NCI-H748 treated with DMSO at 0.1 percent for 48 hours (cell line): ENCODE data around the gene MTRF1.

Source experiments
- DNase-seq: peaks from one replicate; lab custom pipeline; 2025; lab: John Stamatoyannopoulos, UW

MTRF1 gene, protein sequence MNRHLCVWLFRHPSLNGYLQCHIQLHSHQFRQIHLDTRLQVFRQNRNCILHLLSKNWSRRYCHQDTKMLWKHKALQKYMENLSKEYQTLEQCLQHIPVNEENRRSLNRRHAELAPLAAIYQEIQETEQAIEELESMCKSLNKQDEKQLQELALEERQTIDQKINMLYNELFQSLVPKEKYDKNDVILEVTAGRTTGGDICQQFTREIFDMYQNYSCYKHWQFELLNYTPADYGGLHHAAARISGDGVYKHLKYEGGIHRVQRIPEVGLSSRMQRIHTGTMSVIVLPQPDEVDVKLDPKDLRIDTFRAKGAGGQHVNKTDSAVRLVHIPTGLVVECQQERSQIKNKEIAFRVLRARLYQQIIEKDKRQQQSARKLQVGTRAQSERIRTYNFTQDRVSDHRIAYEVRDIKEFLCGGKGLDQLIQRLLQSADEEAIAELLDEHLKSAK

DNA sequence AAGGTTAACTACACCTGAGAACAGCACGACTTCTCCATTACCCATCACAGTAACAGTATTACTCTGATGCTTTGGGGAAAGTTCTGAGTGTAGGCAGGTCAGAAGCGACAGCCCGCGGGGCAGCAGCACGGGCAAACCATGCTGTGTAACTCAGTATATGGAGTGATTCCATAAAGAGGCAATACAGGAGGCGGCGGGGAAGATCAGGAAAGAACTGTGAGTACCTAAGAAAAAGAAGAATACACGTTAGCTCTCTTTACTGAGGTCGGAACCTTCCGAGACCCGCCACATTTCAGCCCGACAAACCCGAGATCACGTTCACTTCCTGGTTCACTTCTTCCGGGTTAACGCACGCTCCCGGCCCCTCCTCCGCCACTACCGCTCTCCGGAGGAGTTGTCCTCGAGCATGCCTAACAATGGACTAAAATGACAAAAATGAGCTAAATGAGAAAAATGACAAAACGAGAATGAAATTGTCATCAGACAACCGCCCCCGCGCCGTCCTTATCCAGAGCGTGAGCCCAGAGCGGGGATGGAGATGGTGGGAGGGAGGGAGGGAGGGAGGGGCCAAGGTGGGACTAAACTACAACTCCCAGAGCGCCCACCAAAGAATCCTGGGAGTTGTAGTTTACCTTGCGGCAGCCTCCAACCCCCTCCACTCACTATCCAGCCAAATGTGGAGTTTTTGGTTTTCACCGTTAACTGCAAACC is at the start of gene MTRF1:
TSS of gene MTRF1 (minus strand) at position 316 of the 711 bp plus-strand sequence. CDS start 2,669 bp downstream, outside the sequence.
- DNase-seq: peak; percentile 64

- no peak for DNase-seq
Measured at GRCh38 chr13:41313117-41313516, 49.7 kb upstream of the MTRF1 start.

GRCh38 chr13:41312176-41312500 is 48.8 kb upstream of the MTRF1 start:
- peak; percentile 21 for DNase-seq

GRCh38 chr13:41311406-41312175 is 48.2 kb upstream of the MTRF1 start:
- no peak for DNase-seq

GRCh38 chr13:41310963-41311405 is 47.6 kb upstream of the MTRF1 start, which contains the start of gene NAA16:
Gene NAA16, plus strand, starts transcription at chr13:41311267. Its CDS starts 262 bp downstream, at chr13:41311529.
- peak; percentile 79 for DNase-seq

- DNase-seq: no peak
Measured at GRCh38 chr13:41307884-41308640, 44.7 kb upstream of the MTRF1 start.

GRCh38 chr13:41306271-41307145 is 43.1 kb upstream of the MTRF1 start:
- no peak for DNase-seq

DNA sequence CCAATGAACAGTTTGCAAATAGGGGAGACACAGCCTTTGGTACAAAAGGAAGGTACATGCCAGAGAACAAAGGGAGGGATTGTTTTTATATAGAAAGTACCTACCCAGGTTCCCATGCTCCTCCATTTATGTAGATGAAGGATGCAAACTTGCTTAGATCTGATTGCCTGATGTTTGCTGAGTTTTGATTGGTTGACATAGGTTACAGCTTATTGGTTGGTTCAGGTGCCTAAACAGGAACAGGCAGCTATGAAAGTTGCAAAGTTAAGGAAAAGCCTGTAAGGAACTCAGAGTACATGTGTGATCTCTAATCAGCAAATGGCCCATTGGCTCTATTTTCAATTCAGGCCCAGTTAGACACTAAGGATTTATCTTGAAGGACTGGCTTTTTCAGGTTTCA is 41.2 kb upstream of the MTRF1 start:
- no peak for DNase-seq

DNA sequence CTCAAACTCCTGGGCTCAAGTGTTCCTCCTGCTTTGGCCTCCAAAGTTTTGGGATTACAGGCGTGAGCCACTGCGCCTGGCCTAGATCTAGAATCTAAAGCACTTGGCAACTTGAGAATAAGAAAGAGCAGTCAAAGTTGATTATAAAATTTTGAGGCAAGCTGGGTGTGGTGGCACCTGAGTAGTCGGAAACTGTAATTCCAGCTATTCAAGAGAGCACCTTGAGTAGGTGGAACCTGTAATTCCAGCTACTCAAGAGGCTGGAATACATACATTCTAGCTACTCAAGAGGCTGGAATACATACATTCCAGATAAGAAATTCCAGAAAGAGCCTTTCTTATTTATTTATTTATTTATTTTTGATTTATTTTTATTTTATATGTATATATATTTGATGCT is 39.4 kb upstream of the MTRF1 start:
- no peak for DNase-seq

DNA sequence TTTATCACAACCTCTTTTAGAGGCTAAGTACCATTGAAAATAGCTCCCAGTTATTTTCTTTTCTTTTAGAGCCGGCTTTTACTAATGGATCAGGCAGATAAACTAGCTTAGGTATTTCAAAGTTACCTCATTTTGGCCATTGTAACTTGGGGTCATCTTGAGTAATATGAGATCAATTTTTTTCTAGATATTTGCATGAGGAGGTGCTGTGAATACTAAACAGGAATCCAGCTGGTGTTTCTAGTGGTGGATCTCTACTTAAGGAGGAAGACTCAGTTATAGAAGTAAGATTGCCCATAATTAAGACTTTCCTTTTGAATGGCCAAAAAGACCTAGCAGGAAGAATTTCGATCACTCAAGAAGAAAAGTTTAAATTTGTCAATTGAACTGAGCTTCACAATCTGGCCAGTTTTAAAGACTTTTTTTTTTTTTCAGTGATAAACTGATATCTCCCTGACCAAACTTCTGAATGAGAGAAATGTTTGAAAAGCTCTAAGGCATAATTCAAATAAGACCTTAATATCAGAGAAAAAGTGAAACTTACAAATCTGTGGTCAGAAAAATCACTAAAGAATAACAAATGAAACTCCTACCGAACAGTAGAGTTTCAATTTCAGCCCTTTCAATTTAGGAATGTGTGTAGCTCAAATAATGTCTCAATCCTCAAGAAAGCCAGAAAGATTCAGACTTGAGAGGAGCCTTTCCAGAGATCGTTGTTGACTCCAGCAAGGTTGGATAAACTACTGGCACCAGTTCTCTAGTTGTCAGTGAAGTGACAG is 36.1 kb upstream of the MTRF1 start:
- no peak for DNase-seq

- no peak for DNase-seq
Measured at GRCh38 chr13:41296879-41297646, 33.7 kb upstream of the MTRF1 start.

- DNase-seq: no peak
Measured at GRCh38 chr13:41295973-41296372, 32.6 kb upstream of the MTRF1 start.

GRCh38 chr13:41294914-41295313 is 31.5 kb upstream of the MTRF1 start:
- no peak for DNase-seq

DNA sequence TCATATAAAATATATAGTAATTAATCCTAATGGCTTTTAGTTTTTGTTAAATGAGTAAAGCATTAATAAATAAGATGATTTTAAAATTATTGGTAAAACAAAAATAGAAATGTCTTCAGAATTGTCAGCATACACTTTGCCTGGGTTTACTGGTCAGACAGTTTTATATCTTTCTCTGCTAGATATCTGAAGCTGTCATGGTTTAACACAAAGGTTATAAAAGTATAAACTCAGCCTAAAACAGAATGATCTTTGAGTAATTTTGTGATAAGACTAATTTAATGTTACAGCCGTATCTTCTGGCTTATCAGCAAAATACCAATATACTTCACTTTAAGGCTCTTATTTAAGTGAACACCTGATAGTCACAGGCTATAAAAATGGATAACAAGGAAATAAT is 29.9 kb upstream of the MTRF1 start:
- DNase-seq: no peak

GRCh38 chr13:41291246-41291645 is 27.9 kb upstream of the MTRF1 start:
- DNase-seq: no peak

GRCh38 chr13:41289463-41289881 is 26.1 kb upstream of the MTRF1 start:
- DNase-seq: no peak

DNA sequence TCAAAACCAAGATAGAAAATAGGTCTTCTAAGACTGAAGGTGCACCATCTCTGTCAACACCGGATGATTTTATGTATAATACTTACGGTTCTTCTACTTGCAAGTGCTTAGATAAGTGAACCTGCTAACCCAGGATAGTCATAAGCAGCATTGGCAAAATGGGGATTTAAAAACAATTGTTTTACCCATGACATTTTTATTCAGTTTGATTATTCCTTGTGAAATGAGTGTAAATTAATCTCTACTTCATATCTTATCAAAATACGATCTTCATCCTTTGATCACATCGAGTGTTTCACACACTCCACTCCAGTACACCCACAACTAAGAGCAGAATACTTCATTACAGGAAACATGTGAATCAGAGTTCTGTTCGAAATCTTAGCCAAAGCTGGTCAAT is 23.0 kb upstream of the MTRF1 start:
- DNase-seq: no peak

- no peak for DNase-seq
Measured at GRCh38 chr13:41284512-41285288, 21.3 kb upstream of the MTRF1 start.
